NT2/D1 (cell line): Measurements from ENCODE around the gene YBX3.

Experiments used
- SUZ12 ChIP-seq: IDR thresholded peaks from 2 replicates; pipeline ENCODE4 v1.6.1; 2011; ENCODE audit not compliant: insufficient read length, insufficient read depth; ENCODE audit errors: extremely low read depth
- YY1 ChIP-seq: IDR thresholded peaks from 2 replicates; pipeline ENCODE4 v1.6.1; 2011; ENCODE audit not compliant: insufficient read length, insufficient read depth
- ZNF274 ChIP-seq: IDR thresholded peaks from 2 replicates; pipeline ENCODE4 v1.6.1; 2011; ENCODE audit warnings: mild to moderate bottlenecking, low read depth, low read length

GRCh38 chr12:10654003-10654402, 69.1 kb downstream of the YBX3 start:
- TF ChIP-seq SUZ12 (no peak), ZNF274 (no peak), YY1 (no peak)
